ENCODE measurements around the gene SF3B2. TPM values are rescaled to one million over a fixed set of nuclear protein-coding genes. Genes with fewer than 3 reads are reported as not detected.

Gene SF3B2
- total and polyA plus RNA-seq, 9 of the 15 experiments (the other 6 are each of a cell fraction or from before 2014, with no cell fraction given) = 58.3 to 248 (median 157) TPM

DNA sequence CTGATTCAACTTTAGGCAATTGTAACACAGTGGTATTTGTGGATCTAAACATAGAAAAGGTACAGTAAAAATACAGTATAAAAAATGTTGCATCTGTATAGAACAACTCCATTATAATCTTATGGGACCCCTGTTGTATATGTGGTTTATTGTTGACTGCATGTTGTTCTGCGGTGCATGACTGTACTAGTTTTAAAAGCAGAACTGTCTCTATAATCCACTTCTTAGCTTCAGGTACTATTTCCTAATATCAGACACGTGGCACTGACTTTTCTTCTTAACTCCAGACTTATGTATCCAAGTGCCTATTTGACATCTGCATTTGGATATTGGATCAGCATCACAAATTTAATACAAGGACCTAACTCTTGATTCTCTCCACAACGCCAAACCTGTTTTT, 59.0 kb downstream of the SF3B2 start:
- Histone ChIP-seq H3K36me3 (ENCODE audit: control insufficient read depth, insufficient read depth, low read length) (no peaks in the 10 kb centered on the region; the same call in 2 of the 3 replicates), H2AFZ (ENCODE audit: low read depth, low read length) (no peak overlapping the region), H3K27me3 (ENCODE audit: control insufficient read depth in 2 of 2, insufficient read depth in 2 of 2, low read length in 2 of 2) (no peaks in the 10 kb centered on the region), H4K20me1 (replicated peaks; ENCODE audit: control insufficient read depth, insufficient read depth, low read length) (no peaks in the 10 kb centered on the region; the same call in 1 of the 2 replicates), H3K9me1 (ENCODE audit: control insufficient read depth, insufficient read depth, low read length) (no peaks in the 10 kb centered on the region), H3K4me3 (no peak overlapping the region), H3K9me3 (replicated peaks; ENCODE audit: control insufficient read depth, insufficient read depth, low read depth, low read length) (no peaks in the 10 kb centered on the region), H3K4me2 (ENCODE audit: insufficient read depth, low read length) (no peak overlapping the region), H3K79me2 (ENCODE audit: control insufficient read depth, insufficient read depth, low read length) (no peaks in the 10 kb centered on the region), H3K9ac (ENCODE audit: insufficient read depth in 1 of 2, low read depth in 2 of 2, low read length in 2 of 2) (no peak overlapping the region), H3K4me1 (replicated peaks in 1 of 2; ENCODE audit: control insufficient read depth in 2 of 2, insufficient read depth in 2 of 2, low read length in 2 of 2) (peaks cover 9 to 21% of the 10 kb centered on the region in 2 experiments; a peak in 4 of 5 replicates), H3K27ac (ENCODE audit: extremely low read depth, low read depth, low read length) (no peak overlapping the region)
- ATAC-seq (no peak), FAIRE-seq (no peak), DNase-seq (ENCODE audit: extremely low read depth in 1 of 4, low spot score in 3 of 4) (no peak)
- WGBS (ENCODE audit: insufficient coverage, low coverage, missing lambda C conversion rate) = 85% methylated on average over 3 of the region's 3 CpGs
- no TSS peak for BruUV-seq (replicated peaks)
- ChIA-PET CTCF (ENCODE audit: low intra/inter-chr PET ratio) (no interaction called here), POLR2A (interaction anchor here (0.6 kb wide), 1 partner anchor 496 kb away, joined by 3 read pairs; no protein-coding TSS in a partner anchor)
- intact Hi-C loops (cut with micrococcal nuclease) = no loop called here
- in situ Hi-C loops (cut with MboI) = no loop called here
- TF ChIP-seq PHB2 (IDR thresholded peaks at IDR 0.05; ENCODE audit: low read depth) (no peak), CREBBP (IDR thresholded peaks at IDR 0.05; ENCODE audit: low read depth, low read length) (no peak), KLF1 (tag; IDR thresholded peaks at IDR 0.05) (no peak), C11orf30 (IDR thresholded peaks at IDR 0.05; ENCODE audit: low read depth) (no peak)
- TF ChIP-seq, protein P1, sequence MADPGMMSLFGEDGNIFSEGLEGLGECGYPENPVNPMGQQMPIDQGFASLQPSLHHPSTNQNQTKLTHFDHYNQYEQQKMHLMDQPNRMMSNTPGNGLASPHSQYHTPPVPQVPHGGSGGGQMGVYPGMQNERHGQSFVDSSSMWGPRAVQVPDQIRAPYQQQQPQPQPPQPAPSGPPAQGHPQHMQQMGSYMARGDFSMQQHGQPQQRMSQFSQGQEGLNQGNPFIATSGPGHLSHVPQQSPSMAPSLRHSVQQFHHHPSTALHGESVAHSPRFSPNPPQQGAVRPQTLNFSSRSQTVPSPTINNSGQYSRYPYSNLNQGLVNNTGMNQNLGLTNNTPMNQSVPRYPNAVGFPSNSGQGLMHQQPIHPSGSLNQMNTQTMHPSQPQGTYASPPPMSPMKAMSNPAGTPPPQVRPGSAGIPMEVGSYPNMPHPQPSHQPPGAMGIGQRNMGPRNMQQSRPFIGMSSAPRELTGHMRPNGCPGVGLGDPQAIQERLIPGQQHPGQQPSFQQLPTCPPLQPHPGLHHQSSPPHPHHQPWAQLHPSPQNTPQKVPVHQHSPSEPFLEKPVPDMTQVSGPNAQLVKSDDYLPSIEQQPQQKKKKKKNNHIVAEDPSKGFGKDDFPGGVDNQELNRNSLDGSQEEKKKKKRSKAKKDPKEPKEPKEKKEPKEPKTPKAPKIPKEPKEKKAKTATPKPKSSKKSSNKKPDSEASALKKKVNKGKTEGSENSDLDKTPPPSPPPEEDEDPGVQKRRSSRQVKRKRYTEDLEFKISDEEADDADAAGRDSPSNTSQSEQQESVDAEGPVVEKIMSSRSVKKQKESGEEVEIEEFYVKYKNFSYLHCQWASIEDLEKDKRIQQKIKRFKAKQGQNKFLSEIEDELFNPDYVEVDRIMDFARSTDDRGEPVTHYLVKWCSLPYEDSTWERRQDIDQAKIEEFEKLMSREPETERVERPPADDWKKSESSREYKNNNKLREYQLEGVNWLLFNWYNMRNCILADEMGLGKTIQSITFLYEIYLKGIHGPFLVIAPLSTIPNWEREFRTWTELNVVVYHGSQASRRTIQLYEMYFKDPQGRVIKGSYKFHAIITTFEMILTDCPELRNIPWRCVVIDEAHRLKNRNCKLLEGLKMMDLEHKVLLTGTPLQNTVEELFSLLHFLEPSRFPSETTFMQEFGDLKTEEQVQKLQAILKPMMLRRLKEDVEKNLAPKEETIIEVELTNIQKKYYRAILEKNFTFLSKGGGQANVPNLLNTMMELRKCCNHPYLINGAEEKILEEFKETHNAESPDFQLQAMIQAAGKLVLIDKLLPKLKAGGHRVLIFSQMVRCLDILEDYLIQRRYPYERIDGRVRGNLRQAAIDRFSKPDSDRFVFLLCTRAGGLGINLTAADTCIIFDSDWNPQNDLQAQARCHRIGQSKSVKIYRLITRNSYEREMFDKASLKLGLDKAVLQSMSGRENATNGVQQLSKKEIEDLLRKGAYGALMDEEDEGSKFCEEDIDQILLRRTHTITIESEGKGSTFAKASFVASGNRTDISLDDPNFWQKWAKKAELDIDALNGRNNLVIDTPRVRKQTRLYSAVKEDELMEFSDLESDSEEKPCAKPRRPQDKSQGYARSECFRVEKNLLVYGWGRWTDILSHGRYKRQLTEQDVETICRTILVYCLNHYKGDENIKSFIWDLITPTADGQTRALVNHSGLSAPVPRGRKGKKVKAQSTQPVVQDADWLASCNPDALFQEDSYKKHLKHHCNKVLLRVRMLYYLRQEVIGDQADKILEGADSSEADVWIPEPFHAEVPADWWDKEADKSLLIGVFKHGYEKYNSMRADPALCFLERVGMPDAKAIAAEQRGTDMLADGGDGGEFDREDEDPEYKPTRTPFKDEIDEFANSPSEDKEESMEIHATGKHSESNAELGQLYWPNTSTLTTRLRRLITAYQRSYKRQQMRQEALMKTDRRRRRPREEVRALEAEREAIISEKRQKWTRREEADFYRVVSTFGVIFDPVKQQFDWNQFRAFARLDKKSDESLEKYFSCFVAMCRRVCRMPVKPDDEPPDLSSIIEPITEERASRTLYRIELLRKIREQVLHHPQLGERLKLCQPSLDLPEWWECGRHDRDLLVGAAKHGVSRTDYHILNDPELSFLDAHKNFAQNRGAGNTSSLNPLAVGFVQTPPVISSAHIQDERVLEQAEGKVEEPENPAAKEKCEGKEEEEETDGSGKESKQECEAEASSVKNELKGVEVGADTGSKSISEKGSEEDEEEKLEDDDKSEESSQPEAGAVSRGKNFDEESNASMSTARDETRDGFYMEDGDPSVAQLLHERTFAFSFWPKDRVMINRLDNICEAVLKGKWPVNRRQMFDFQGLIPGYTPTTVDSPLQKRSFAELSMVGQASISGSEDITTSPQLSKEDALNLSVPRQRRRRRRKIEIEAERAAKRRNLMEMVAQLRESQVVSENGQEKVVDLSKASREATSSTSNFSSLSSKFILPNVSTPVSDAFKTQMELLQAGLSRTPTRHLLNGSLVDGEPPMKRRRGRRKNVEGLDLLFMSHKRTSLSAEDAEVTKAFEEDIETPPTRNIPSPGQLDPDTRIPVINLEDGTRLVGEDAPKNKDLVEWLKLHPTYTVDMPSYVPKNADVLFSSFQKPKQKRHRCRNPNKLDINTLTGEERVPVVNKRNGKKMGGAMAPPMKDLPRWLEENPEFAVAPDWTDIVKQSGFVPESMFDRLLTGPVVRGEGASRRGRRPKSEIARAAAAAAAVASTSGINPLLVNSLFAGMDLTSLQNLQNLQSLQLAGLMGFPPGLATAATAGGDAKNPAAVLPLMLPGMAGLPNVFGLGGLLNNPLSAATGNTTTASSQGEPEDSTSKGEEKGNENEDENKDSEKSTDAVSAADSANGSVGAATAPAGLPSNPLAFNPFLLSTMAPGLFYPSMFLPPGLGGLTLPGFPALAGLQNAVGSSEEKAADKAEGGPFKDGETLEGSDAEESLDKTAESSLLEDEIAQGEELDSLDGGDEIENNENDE (IDR thresholded peaks at IDR 0.05; ENCODE audit: low read depth, low read length) = no peak
- TF ChIP-seq, protein P2, sequence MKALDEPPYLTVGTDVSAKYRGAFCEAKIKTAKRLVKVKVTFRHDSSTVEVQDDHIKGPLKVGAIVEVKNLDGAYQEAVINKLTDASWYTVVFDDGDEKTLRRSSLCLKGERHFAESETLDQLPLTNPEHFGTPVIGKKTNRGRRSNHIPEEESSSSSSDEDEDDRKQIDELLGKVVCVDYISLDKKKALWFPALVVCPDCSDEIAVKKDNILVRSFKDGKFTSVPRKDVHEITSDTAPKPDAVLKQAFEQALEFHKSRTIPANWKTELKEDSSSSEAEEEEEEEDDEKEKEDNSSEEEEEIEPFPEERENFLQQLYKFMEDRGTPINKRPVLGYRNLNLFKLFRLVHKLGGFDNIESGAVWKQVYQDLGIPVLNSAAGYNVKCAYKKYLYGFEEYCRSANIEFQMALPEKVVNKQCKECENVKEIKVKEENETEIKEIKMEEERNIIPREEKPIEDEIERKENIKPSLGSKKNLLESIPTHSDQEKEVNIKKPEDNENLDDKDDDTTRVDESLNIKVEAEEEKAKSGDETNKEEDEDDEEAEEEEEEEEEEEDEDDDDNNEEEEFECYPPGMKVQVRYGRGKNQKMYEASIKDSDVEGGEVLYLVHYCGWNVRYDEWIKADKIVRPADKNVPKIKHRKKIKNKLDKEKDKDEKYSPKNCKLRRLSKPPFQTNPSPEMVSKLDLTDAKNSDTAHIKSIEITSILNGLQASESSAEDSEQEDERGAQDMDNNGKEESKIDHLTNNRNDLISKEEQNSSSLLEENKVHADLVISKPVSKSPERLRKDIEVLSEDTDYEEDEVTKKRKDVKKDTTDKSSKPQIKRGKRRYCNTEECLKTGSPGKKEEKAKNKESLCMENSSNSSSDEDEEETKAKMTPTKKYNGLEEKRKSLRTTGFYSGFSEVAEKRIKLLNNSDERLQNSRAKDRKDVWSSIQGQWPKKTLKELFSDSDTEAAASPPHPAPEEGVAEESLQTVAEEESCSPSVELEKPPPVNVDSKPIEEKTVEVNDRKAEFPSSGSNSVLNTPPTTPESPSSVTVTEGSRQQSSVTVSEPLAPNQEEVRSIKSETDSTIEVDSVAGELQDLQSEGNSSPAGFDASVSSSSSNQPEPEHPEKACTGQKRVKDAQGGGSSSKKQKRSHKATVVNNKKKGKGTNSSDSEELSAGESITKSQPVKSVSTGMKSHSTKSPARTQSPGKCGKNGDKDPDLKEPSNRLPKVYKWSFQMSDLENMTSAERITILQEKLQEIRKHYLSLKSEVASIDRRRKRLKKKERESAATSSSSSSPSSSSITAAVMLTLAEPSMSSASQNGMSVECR (CRISPR knock-in tag; IDR thresholded peaks at IDR 0.05) = no peak

Measured in K562 (cell line).